H1 (cell line): ENCODE results near the gene HCK. TPM values are rescaled to one million over a fixed set of nuclear protein-coding genes. Genes with fewer than 3 reads are reported as not detected.
A peak's percentile ranks its signal among the peaks of the same experiment; 100 is the strongest.

ENCODE experiments used
- CTCF ChIA-PET: fragments of 300-600 bp; sonication (Branson Sonifier 250); formaldehyde crosslinking; loops from one replicate; lab custom pipeline; 2021; ENCODE audit not compliant: partially characterized antibody; lab: Charles Lee
- POLR2A ChIA-PET: fragments of 300-600 bp; sonication (Branson Sonifier 250); formaldehyde crosslinking; loops from one replicate; lab custom pipeline; 2021; ENCODE audit warnings: inconsistent platforms; ENCODE audit not compliant: partially characterized antibody; lab: Charles Lee
- DNase-seq, 2 experiments: peaks; one replicate each; pipeline versions ENCODE4 v3.0.0 to v3.0.0-alpha.2; 2010 to 2022; ENCODE audit warnings: low spot score in 2 of 2, low read depth in 1 of 2, mixed read lengths in 1 of 2
- FAIRE-seq: peaks from 2 replicates; lab custom pipeline; 2011; peaks lifted over from hg19 to GRCh38; lab: Jason Lieb, UNC
- H2AFZ ChIP-seq: 2 replicates; pipeline ENCODE4 v1.8.1; 2012; ENCODE audit warnings: low read length, inconsistent platforms
- H2AK5ac ChIP-seq: 2 replicates; pipeline ENCODE4 v1.6.1; 2013; ENCODE audit warnings: low read depth, low read length
- H2BK120ac ChIP-seq: replicated peaks from 2 replicates; pipeline ENCODE3; 2013; ENCODE audit warnings: low read depth, low read length, inconsistent platforms
- H2BK12ac ChIP-seq: 2 replicates; pipeline ENCODE4 v1.6.1; 2013; ENCODE audit warnings: low read depth, low read length
- H2BK15ac ChIP-seq: 2 replicates; pipeline ENCODE4 v1.6.1; 2013; ENCODE audit warnings: low read length
- H2BK20ac ChIP-seq: 2 replicates; pipeline ENCODE4 v1.6.1; 2013; ENCODE audit warnings: low read length
- H2BK5ac ChIP-seq: 2 replicates; pipeline ENCODE4 v1.6.1; 2013; ENCODE audit warnings: low read depth, low read length
- H3K14ac ChIP-seq: 2 replicates; pipeline ENCODE4 v1.6.1; 2013; ENCODE audit warnings: inconsistent platforms; ENCODE audit not compliant: insufficient read length
- H3K18ac ChIP-seq: 2 replicates; pipeline ENCODE4 v1.6.1; 2013; ENCODE audit warnings: low read length; ENCODE audit errors: extremely low read depth
- H3K23ac ChIP-seq: 2 replicates; pipeline ENCODE4 v1.6.1; 2013; ENCODE audit warnings: inconsistent platforms; ENCODE audit not compliant: insufficient read length
- H3K23me2 ChIP-seq: 2 replicates; pipeline ENCODE4 v1.6.1; 2013; ENCODE audit warnings: low read depth, low read length
- H3K27ac ChIP-seq: 2 replicates; pipeline ENCODE4 v1.6.1; 2011; ENCODE audit warnings: low read depth, low read length, inconsistent platforms
- H3K27me3 ChIP-seq, 4 experiments: replicated peaks in 1 of 4; 1 replicate in 1 of 4; 2 replicates in 3 of 4; pipeline versions ENCODE4 v1.6.1 to v1.8.1; 2011 to 2013; ENCODE audit warnings: low read length in 3 of 4, mild to moderate bottlenecking in 3 of 4, inconsistent platforms in 2 of 4, mixed read lengths in 2 of 4, moderate library complexity in 1 of 4; ENCODE audit not compliant: control insufficient read depth in 3 of 4, insufficient read depth in 3 of 4; ENCODE audit errors: extremely low read depth in 1 of 4
- H3K36me3 ChIP-seq, 4 experiments: 2 replicates each; pipeline versions ENCODE4 v1.6.1 to v1.8.1; 2011 to 2013; ENCODE audit warnings: mild to moderate bottlenecking in 4 of 4, low read length in 3 of 4, moderate library complexity in 2 of 4, control low read depth in 1 of 4, inconsistent platforms in 1 of 4; ENCODE audit not compliant: insufficient read depth in 4 of 4, control insufficient read depth in 2 of 4
- H3K4ac ChIP-seq: replicated peaks from 2 replicates; pipeline ENCODE3; 2013; ENCODE audit warnings: low read length, low read depth, mixed read lengths, inconsistent platforms; ENCODE audit not compliant: insufficient read length
- H3K4me1 ChIP-seq, 4 experiments: replicated peaks in 1 of 4; 1 replicate in 1 of 4; 2 replicates in 3 of 4; pipeline versions ENCODE4 v1.6.1 to v1.8.1; 2011 to 2013; ENCODE audit warnings: low read length in 3 of 4, inconsistent platforms in 2 of 4, mixed read lengths in 1 of 4; ENCODE audit not compliant: insufficient read depth in 4 of 4, control insufficient read depth in 3 of 4
- H3K4me2 ChIP-seq, 2 experiments: 2 replicates each; pipeline versions ENCODE4 v1.6.1 to v1.8.1; 2011 to 2013; ENCODE audit warnings: low read depth in 2 of 2, low read length in 2 of 2, control low read depth in 1 of 2, inconsistent platforms in 1 of 2, mild to moderate bottlenecking in 1 of 2; ENCODE audit not compliant: insufficient read depth in 1 of 2
- H3K4me3 ChIP-seq, 4 experiments: fragments of 200-600, 300-600 bp in 1 of 4; sonication (generic), shearing (Covaris generic), sonication (Bioruptor Twin) in 1 of 4; 2 replicates each; pipeline versions ENCODE4 v1.5.1 to v1.8.1; 2011 to 2016; ENCODE audit warnings: low read length in 4 of 4, low read depth in 3 of 4, control low read depth in 2 of 4, inconsistent platforms in 2 of 4, mild to moderate bottlenecking in 2 of 4, mixed read lengths in 1 of 4, moderate library complexity in 1 of 4; ENCODE audit not compliant: insufficient read depth in 2 of 4; ENCODE audit errors: extremely low read depth in 1 of 4
- H3K56ac ChIP-seq: replicated peaks from 2 replicates; pipeline ENCODE3; 2013; ENCODE audit warnings: low read depth, mild to moderate bottlenecking, mixed read lengths, low read length, inconsistent platforms; ENCODE audit not compliant: insufficient read length
- H3K79me1 ChIP-seq: 2 replicates; pipeline ENCODE4 v1.6.1; 2013; ENCODE audit warnings: low read depth, low read length, control low read depth
- H3K79me2 ChIP-seq, 2 experiments: 2 replicates each; pipeline versions ENCODE4 v1.6.1 to v1.8.1; 2012 to 2013; ENCODE audit warnings: low read length in 2 of 2, mild to moderate bottlenecking in 2 of 2, inconsistent platforms in 1 of 2; ENCODE audit not compliant: insufficient read depth in 2 of 2, control insufficient read depth in 1 of 2
- H3K9ac ChIP-seq, 4 experiments: replicated peaks in 1 of 4; 1 replicate in 1 of 4; 2 replicates in 3 of 4; pipeline versions ENCODE4 v1.6.1 to v1.8.1; 2011 to 2013; ENCODE audit warnings: low read depth in 3 of 4, low read length in 3 of 4, control low read depth in 2 of 4, mild to moderate bottlenecking in 2 of 4, moderate library complexity in 2 of 4, inconsistent platforms in 1 of 4; ENCODE audit errors: extremely low read depth in 1 of 4
- H3K9me3 ChIP-seq, 2 experiments: 2 replicates each; pipeline versions ENCODE4 v1.6.1 to v1.8.1; 2012 to 2013; ENCODE audit warnings: mild to moderate bottlenecking in 2 of 2, moderate library complexity in 2 of 2, control low read depth in 1 of 2, inconsistent platforms in 1 of 2, low read depth in 1 of 2, low read length in 1 of 2, mixed read lengths in 1 of 2; ENCODE audit not compliant: insufficient read depth in 2 of 2
- H4K20me1 ChIP-seq, 2 experiments: replicated peaks in 1 of 2; 2 replicates each; pipeline versions ENCODE3 to v1.8.1; 2011 to 2013; ENCODE audit warnings: inconsistent platforms in 2 of 2, low read length in 2 of 2, mild to moderate bottlenecking in 1 of 2; ENCODE audit not compliant: insufficient read depth in 2 of 2, control insufficient read depth in 1 of 2
- H4K5ac ChIP-seq: 2 replicates; pipeline ENCODE4 v1.6.1; 2013; ENCODE audit warnings: low read length, low read depth, mixed read lengths, inconsistent platforms; ENCODE audit not compliant: insufficient read length
- H4K8ac ChIP-seq: 2 replicates; pipeline ENCODE4 v1.8.0; 2013; ENCODE audit warnings: mild to moderate bottlenecking, moderate library complexity, low read length, inconsistent platforms; ENCODE audit not compliant: insufficient read depth; ENCODE audit errors: extremely low read depth
- H4K91ac ChIP-seq: replicated peaks from 2 replicates; pipeline ENCODE3; 2013; ENCODE audit warnings: low read length, mixed read lengths, inconsistent platforms; ENCODE audit not compliant: insufficient read length
- CEBPB ChIP-seq: IDR thresholded peaks from 2 replicates; pipeline ENCODE4 v1.6.1; 2012; ENCODE audit warnings: low read depth, low read length
- TEAD4 ChIP-seq: IDR thresholded peaks from 2 replicates; pipeline ENCODE4 v1.6.1; 2012; ENCODE audit warnings: low read depth, low read length, inconsistent platforms, mixed read lengths
- WGBS, 2 experiments: shearing (Covaris generic) in 1 of 2; methylation state at CpG; one replicate each; pipeline versions ENCODE4 v1.1.6 to v1.1.7; 2013 to 2015; ENCODE audit warnings: low lambda C conversion rate in 2 of 2, mixed read lengths in 2 of 2, inconsistent platforms in 1 of 2, low coverage in 1 of 2, missing lambda C conversion rate in 1 of 2; ENCODE audit not compliant: insufficient replicate concordance in 2 of 2, insufficient coverage in 1 of 2, insufficient read length in 1 of 2; ENCODE audit errors: extremely low coverage in 1 of 2, missing lambda C conversion rate in 1 of 2; 5-methylcytosine and 5-hydroxymethylcytosine counted together
- polyA plus RNA-seq, 7 experiments: library from polyadenylated mRNA; depleted of rRNA in 3 of 7; stranded (reverse) in 5 of 7; unstranded in 2 of 7; fragments of >200 nt in 5 of 7; fragments of 200-250 nt in 2 of 7; gene quantifications; 1 replicate in 5 of 7; 2 replicates in 1 of 7; 4 replicates in 1 of 7; pipeline versions ENCODE4 v1.2.1 to v1.2.3, GENCODE V29; 2011 to 2013; ENCODE audit warnings: missing spikeins in 2 of 7, mixed read lengths in 2 of 7
- total RNA-seq: library from RNA; stranded (reverse); fragmentation: NEBNext Ultra II Directional; extraction: Animal tissue kit (Norgen Biotek cat#: 25700); gene quantifications from 2 replicates; pipeline ENCODE4 v1.2.1, GENCODE V29; 2021

HCK gene
- total and polyA plus RNA-seq, 2 of the 8 experiments (the other 6 are each of a cell fraction or from before 2014, with no cell fraction given), result 0.37 to 4.3 TPM

GRCh38 chr20:32036716-32037485 is 15.1 kb upstream of the HCK start:
- no peak overlapping the region; the same call in 1 of the 2 replicates for H4K8ac ChIP-seq
- H2AFZ ChIP-seq, result no peak overlapping the region
- ChIA-PET CTCF (interaction anchor here (1.1 to 10.4 kb wide), 9 partner anchors 11 to 213 kb away, joined by 3 to 176 read pairs (median 7); no protein-coding TSS in a partner anchor), POLR2A (interaction anchor here (0.7 kb wide), 1 partner anchor 16 kb away, joined by 3 read pairs; no protein-coding TSS in a partner anchor)
- H3K18ac ChIP-seq, result no peak overlapping the region; the same call in 1 of the 2 replicates
- H4K5ac ChIP-seq, result no peak overlapping the region
- H3K79me1 ChIP-seq, result no peaks in the 10 kb centered on the region
- no peak overlapping the region for H4K91ac ChIP-seq
- no peak overlapping the region for H2BK12ac ChIP-seq
- H3K14ac ChIP-seq, result no peak overlapping the region
- H3K4me2 ChIP-seq, result no peak overlapping the region
- H3K23ac ChIP-seq, result no peak overlapping the region
- no peak overlapping the region for H3K56ac ChIP-seq
- no peak overlapping the region for H3K4ac ChIP-seq
- no peaks in the 10 kb centered on the region for H3K36me3 ChIP-seq
- no peak for TF ChIP-seq TEAD4
- TF ChIP-seq CEBPB, result 0 out of 2 replicates have a peak, but pooled peaks have one; percentile 60
- peaks cover 0 to under 1% (median 0%) of the 10 kb centered on the region in 4 experiments; a peak in 1 of 7 replicates for H3K27me3 ChIP-seq
- H2AK5ac ChIP-seq, result no peak overlapping the region
- no peak overlapping the region for H2BK5ac ChIP-seq
- H2BK120ac ChIP-seq, result no peak overlapping the region
- no peaks in the 10 kb centered on the region for H3K79me2 ChIP-seq
- H2BK20ac ChIP-seq, result no peak overlapping the region
- peaks cover 0 to 8% (median 1%) of the 10 kb centered on the region in 4 experiments; a peak in 5 of 7 replicates for H3K4me1 ChIP-seq
- H3K9ac ChIP-seq, result no peak overlapping the region
- H3K23me2 ChIP-seq, result peaks cover 2% of the 10 kb centered on the region; the same call in 1 of the 2 replicates
- FAIRE-seq (no peak), DNase-seq (no peak)
- H3K9me3 ChIP-seq, result no peaks in the 10 kb centered on the region
- no peak overlapping the region for H2BK15ac ChIP-seq
- no peak overlapping the region for H3K27ac ChIP-seq
- no peaks in the 10 kb centered on the region for H4K20me1 ChIP-seq
- no peak overlapping the region for H3K4me3 ChIP-seq
- 80% methylated on average over 10 of the region's 10 CpGs; no CpG with 5 or more reads in 1 of the 2 experiments for WGBS, 2 experiments
